ENCODE results near the gene TRIM31. TPM values are rescaled to one million over a fixed set of nuclear protein-coding genes. Genes with fewer than 3 reads are reported as not detected.

Gene TRIM31
- not detected in 2 replicates for total RNA-seq

GRCh38 chr6:30113003-30113759 lies at the start of gene TRIM31:
TSS of gene TRIM31 (minus strand) at chr6:30113090. CDS start at chr6:30112805, 285 bp downstream.

GRCh38 chr6:30160785-30161531 lies 48.1 kb upstream of the TRIM31 start, which contains the start of gene TRIM10:
TSS of gene TRIM10 (minus strand) at chr6:30161211. CDS start at chr6:30160858, 353 bp downstream.

GRCh38 chr6:30135757-30136156 lies 22.9 kb upstream of the TRIM31 start, which contains the start of gene TRIM40:
TSS of gene TRIM40 (plus strand) at chr6:30136140. CDS start at chr6:30137037, 897 bp downstream.

GRCh38 chr6:30075094-30075789 lies 37.6 kb downstream of the TRIM31 start, which contains the start of gene RNF39:
TSS of gene RNF39 (minus strand) at chr6:30075769. CDS start at chr6:30075585, 184 bp downstream.

GRCh38 chr6:30066577-30067459 lies 46.1 kb downstream of the TRIM31 start, which contains the start of gene PPP1R11:
TSS of gene PPP1R11 (plus strand) at chr6:30067198. CDS start at chr6:30067411, 213 bp downstream.

GRCh38 chr6:30061092-30061857 lies 51.6 kb downstream of the TRIM31 start, which contains the start of gene POLR1H:
TSS of gene POLR1H (plus strand) at chr6:30061265. CDS start at chr6:30061525, 260 bp downstream.

Other genes starting within 250 kb of the TRIM31 start
- 202 and 369 TPM in 2 replicates for gene HLA-A, start 170.6 kb downstream of the TRIM31 start, total RNA-seq
- gene POLR1H, start 51.8 kb downstream of the TRIM31 start, total RNA-seq = 34.8 and 39.0 TPM in 2 replicates
- gene PPP1R11, start 45.9 kb downstream of the TRIM31 start, total RNA-seq = 10.3 and 11.9 TPM in 2 replicates
- not detected in 2 replicates for gene RNF39, start 37.3 kb downstream of the TRIM31 start, total RNA-seq
- not detected in 2 replicates for gene TRIM40, start 23.1 kb upstream of the TRIM31 start, total RNA-seq
- 0.12 TPM in 1 of 2 replicates, not detected in the other for gene TRIM10, start 48.1 kb upstream of the TRIM31 start, total RNA-seq
- gene TRIM15, start 50.5 kb upstream of the TRIM31 start, total RNA-seq = not detected in 2 replicates
- gene TRIM26, start 100.3 kb upstream of the TRIM31 start, total RNA-seq = 24.0 and 28.9 TPM in 2 replicates
- 8.4 and 13.9 TPM in 2 replicates for gene TRIM39, start 213.8 kb upstream of the TRIM31 start, total RNA-seq
- 28.9 and 30.0 TPM in 2 replicates for gene RPP21, start 232.1 kb upstream of the TRIM31 start, total RNA-seq